HAP-1 (cell line): ENCODE results near the gene EEF1AKMT1.

Source experiments
- DNase-seq, 2 experiments: peaks; one replicate each; pipeline ENCODE4 v3.0.0-alpha.2; 2016 to 2020; ENCODE audit warnings: low spot score in 2 of 2
- H3K27me3 ChIP-seq: fragments of 250-450 bp; sonication (Bioruptor Pico); 2 replicates; pipeline ENCODE4 v1.5.1; 2020; ENCODE audit warnings: low read depth, mild to moderate bottlenecking, moderate library complexity
- H3K36me3 ChIP-seq: fragments of 250-450 bp; sonication (Bioruptor Pico); replicated peaks from 2 replicates; pipeline ENCODE4 v1.5.1; 2020; ENCODE audit warnings: mild to moderate bottlenecking
- H3K4me1 ChIP-seq: fragments of 250-450 bp; sonication (Bioruptor Pico); 2 replicates; pipeline ENCODE4 v1.5.1; 2020; ENCODE audit warnings: mild to moderate bottlenecking
- H3K4me3 ChIP-seq: fragments of 250-450 bp; sonication (Bioruptor Pico); 2 replicates; pipeline ENCODE4 v1.5.1; 2020; ENCODE audit warnings: mild to moderate bottlenecking, moderate library complexity
- H3K9me3 ChIP-seq: fragments of 250-450 bp; sonication (Bioruptor Pico); 2 replicates; pipeline ENCODE4 v1.5.1; 2020; ENCODE audit warnings: mild to moderate bottlenecking, moderate library complexity
- in situ Hi-C: fragments of 300-500 bp; cut with MboI; formaldehyde crosslinking; loops from 3 replicates; pipeline ENCODE4 v1.14.3; 2020; ENCODE audit warnings: low sequenced_read_pairs, inconsistent platforms, mixed read lengths

The EEF1AKMT1 gene

DNA sequence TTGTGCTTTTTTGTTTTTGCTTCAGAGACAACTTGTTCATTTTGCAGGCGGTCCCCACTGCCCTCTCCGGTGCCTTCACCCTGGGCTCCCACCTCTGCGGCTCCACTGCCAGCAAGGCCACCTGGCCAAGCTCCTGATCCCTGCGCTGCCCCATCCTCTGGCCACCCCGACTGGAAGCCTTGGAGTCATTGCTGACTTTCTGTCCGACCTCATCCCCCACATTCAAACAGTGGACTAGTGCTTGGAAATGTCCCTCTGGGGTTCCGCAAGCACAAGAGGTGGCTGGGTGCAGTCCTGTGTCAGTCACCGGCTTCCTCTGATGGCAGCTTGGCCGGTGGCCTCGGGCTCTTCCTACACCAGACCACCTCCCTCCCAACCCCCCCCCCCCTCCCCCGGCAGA is 53.3 kb downstream of the EEF1AKMT1 start:
- in situ Hi-C loops, result no loop called here
- Histone ChIP-seq H3K4me1 (peaks cover 6% of the 10 kb centered on the region; the same call in 1 of the 2 replicates), H3K36me3 (no peaks in the 10 kb centered on the region), H3K27me3 (no peaks in the 10 kb centered on the region), H3K4me3 (no peak overlapping the region), H3K9me3 (no peaks in the 10 kb centered on the region)
- DNase-seq, result no peak

GRCh38 chr13:20719783-20720182 is 54.0 kb downstream of the EEF1AKMT1 start:
- no peaks in the 10 kb centered on the region for H3K36me3 ChIP-seq
- no peaks in the 10 kb centered on the region for H3K27me3 ChIP-seq
- H3K4me1 ChIP-seq, result peaks cover 6% of the 10 kb centered on the region; the same call in 1 of the 2 replicates
- no peak for DNase-seq
- H3K4me3 ChIP-seq, result no peak overlapping the region
- in situ Hi-C loops, result no loop called here
- no peaks in the 10 kb centered on the region for H3K9me3 ChIP-seq

GRCh38 chr13:20718958-20719566 is 54.7 kb downstream of the EEF1AKMT1 start:
- no peaks in the 10 kb centered on the region for H3K9me3 ChIP-seq
- no peak for DNase-seq
- in situ Hi-C loops, result no loop called here
- no peaks in the 10 kb centered on the region for H3K27me3 ChIP-seq
- H3K36me3 ChIP-seq, result no peaks in the 10 kb centered on the region
- H3K4me1 ChIP-seq, result peaks cover 6% of the 10 kb centered on the region; the same call in 1 of the 2 replicates
- no peak overlapping the region for H3K4me3 ChIP-seq

DNA sequence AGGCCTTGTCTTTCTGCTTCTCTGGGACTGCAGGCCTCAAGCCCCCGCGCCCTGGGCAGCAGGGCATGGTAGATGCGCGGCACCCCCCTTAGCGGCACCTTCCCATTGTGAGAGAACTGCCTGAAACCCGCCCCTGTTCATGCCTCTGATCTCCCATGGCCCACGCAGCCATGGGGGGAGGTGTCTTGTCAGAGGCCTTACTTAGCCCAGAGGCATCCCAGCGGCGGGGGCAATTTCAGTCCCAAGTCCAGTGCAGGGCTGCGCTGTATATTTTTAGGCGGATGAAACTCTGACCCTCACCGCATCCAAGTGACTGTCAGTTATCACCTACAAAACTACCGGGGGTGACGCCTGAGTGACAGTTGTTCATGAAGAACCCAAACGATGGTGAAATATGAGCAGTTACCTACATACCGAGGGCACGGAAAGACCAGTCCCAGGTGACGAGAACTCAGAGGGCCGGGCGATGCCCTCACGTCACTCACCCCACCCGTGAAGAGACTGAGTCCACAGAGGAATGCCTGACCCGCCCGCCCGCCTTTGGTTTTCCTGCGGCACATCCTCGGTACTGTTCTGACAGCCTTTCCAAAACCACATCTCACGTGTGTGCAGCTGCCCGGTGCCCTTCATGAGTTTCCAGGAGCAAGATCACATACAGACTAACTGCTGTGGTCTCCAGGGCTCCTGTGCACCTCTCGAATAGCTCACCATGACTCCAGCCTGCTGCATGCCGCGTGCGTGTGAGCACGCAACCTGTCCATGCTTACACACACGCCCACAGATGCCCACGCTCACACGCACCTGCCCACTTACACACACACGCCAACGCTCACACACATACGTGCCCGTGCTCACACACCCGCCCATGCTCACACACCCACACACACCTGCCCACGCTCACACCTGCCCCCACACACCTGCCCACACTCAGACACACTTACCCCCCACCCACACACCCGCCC is 55.9 kb downstream of the EEF1AKMT1 start:
- no peak for DNase-seq
- in situ Hi-C loops, result no loop called here
- Histone ChIP-seq H3K4me1 (peaks cover 13% of the 10 kb centered on the region), H3K27me3 (no peaks in the 10 kb centered on the region), H3K36me3 (no peaks in the 10 kb centered on the region), H3K9me3 (no peaks in the 10 kb centered on the region), H3K4me3 (no peak overlapping the region)

DNA sequence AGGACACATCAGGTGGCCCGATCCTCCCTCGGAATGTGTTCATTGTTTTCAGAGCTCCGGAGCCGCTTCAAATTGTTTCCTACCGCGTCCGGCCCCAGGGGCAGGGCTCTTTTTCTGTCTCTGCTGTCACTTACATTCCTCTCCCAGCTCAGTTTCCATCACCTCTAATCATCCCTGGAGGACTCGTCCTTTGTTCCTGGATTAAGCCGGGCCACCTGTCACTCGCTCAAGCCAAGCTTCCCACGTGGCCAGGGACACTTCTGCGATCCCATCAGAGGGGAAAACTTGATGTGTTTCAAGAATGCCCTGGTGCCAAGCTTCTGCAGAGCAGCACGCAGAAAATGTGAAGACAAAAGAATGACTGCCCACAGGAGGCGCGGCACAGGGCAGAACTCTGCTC is 56.8 kb downstream of the EEF1AKMT1 start:
- no peaks in the 10 kb centered on the region for H3K9me3 ChIP-seq
- peaks cover 15% of the 10 kb centered on the region for H3K4me1 ChIP-seq
- H3K27me3 ChIP-seq, result no peaks in the 10 kb centered on the region
- peak; percentile 51 to 63 for DNase-seq
- in situ Hi-C loops, result no loop called here
- no peak overlapping the region for H3K4me3 ChIP-seq
- H3K36me3 ChIP-seq, result no peaks in the 10 kb centered on the region

DNA sequence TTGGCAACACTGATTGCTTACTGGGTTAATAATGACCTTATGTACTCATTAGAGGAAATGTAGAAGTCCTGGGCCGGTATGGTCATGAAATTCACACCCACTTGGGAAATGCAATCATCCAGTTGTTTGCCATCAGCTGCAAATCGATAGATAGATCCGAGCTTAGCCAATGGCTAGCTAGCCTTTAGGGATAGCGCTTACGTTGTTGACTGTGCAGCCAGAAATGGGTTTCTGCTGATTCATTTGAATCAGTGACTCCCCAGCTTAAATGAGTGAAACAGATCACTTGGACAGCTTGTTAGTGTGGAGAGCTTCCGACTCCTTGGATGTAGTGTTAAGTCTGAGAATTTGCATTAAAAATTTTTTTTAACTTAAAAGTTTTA is 58.4 kb downstream of the EEF1AKMT1 start:
- no peaks in the 10 kb centered on the region for H3K27me3 ChIP-seq
- in situ Hi-C loops, result no loop called here
- no peak for DNase-seq
- no peaks in the 10 kb centered on the region for H3K9me3 ChIP-seq
- no peaks in the 10 kb centered on the region for H3K36me3 ChIP-seq
- peaks cover 15% of the 10 kb centered on the region for H3K4me1 ChIP-seq
- no peak overlapping the region for H3K4me3 ChIP-seq

DNA sequence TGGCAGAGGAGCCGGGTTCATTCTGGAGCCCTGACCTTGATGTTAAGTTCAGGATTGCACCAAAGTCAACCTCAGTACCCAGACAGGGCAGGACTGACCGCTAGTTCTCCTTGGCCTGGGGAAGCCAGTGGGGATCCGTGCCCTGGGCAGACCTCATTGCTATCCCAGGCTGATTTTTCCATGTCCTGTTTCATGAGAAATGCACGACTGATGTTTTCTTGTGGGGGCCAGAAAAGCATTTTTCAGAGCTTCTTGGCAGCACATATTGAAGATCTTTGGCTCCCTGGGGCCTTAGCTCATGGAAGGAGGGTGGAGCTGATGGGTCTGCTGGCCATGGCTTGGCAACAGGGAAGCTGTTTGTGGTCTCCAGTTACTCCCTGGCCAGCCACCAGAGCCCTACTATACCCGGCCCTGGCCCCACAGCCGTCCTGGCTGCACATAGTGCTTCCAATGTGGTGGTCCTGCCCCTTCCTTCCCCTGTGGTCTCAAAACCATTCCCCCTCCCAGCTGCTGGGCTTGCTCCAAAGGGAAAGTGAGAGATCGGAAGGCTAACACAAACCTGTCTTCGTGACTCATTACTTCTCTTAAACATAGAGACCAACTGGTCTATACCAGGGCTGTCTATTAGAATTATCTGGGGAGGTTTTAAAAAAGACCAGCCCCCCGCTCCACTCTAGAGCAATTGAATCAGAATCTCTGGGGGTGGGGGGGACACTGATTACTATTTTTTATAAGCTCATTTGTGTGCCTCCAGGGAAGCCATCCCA is 59.0 kb downstream of the EEF1AKMT1 start:
- Histone ChIP-seq H3K27me3 (no peaks in the 10 kb centered on the region), H3K4me3 (no peak overlapping the region), H3K36me3 (no peaks in the 10 kb centered on the region), H3K9me3 (no peaks in the 10 kb centered on the region), H3K4me1 (peaks cover 15% of the 10 kb centered on the region)
- DNase-seq, result no peak
- in situ Hi-C loops, result no loop called here

DNA sequence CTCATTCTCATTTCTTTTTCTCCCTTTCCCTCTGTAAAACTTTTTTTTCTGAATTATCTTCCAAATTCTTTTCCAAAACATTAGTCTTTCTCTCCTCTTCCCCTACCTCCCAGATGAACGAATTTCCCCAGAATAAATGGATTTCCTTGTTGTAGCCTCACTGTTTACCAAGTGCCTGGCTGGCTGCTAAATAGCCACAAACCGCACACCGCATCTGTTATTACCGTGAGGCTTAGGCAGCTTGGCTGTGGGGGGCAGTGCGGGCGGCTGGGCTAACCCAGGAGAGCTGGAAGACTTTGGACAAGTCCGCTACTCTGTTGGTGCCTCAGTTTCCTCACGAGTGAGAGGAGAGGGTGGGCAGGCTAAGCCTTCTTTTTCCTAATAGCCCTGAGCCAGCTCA is 59.6 kb downstream of the EEF1AKMT1 start:
- H3K4me3 ChIP-seq, result no peak overlapping the region
- no peaks in the 10 kb centered on the region for H3K36me3 ChIP-seq
- no peak for DNase-seq
- in situ Hi-C loops, result no loop called here
- peaks cover 15% of the 10 kb centered on the region for H3K4me1 ChIP-seq
- no peaks in the 10 kb centered on the region for H3K27me3 ChIP-seq
- H3K9me3 ChIP-seq, result no peaks in the 10 kb centered on the region

DNA sequence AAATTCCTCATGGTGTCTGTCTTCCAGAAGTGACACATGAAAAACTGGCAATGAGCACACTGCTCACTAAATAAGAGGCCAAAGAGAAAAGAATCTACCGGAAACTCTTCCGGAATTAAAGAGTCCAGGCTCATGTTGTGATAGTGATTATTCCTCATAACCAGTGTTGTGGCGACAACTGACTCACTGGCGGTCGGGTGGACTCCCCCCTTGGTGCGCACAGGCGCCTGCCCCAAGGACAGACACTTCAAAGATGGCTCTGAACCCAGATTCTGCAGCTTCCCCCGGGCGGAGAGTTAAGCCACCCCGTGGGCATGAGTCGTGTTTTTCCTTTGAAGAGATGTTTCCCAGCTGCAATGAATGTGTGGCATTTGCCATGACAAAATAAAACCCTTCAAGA is 60.0 kb downstream of the EEF1AKMT1 start:
- DNase-seq, result no peak
- in situ Hi-C loops, result no loop called here
- Histone ChIP-seq H3K4me1 (peaks cover 15% of the 10 kb centered on the region), H3K9me3 (no peaks in the 10 kb centered on the region), H3K27me3 (no peaks in the 10 kb centered on the region), H3K36me3 (no peaks in the 10 kb centered on the region), H3K4me3 (no peak overlapping the region)

- Histone ChIP-seq H3K9me3 (no peaks in the 10 kb centered on the region), H3K4me3 (no peak overlapping the region; the same call in 1 of the 2 replicates), H3K27me3 (no peaks in the 10 kb centered on the region), H3K4me1 (peaks cover 15% of the 10 kb centered on the region), H3K36me3 (no peaks in the 10 kb centered on the region)
- in situ Hi-C loops, result no loop called here
- peak in 1 of 2 experiments; percentile 32 for DNase-seq
Measured at GRCh38 chr13:20713014-20713376, 60.8 kb downstream of the EEF1AKMT1 start.

GRCh38 chr13:20711301-20712044 is 62.3 kb downstream of the EEF1AKMT1 start:
- no peak overlapping the region for H3K4me3 ChIP-seq
- in situ Hi-C loops, result no loop called here
- DNase-seq, result peak in 1 of 2 experiments; percentile 62

DNA sequence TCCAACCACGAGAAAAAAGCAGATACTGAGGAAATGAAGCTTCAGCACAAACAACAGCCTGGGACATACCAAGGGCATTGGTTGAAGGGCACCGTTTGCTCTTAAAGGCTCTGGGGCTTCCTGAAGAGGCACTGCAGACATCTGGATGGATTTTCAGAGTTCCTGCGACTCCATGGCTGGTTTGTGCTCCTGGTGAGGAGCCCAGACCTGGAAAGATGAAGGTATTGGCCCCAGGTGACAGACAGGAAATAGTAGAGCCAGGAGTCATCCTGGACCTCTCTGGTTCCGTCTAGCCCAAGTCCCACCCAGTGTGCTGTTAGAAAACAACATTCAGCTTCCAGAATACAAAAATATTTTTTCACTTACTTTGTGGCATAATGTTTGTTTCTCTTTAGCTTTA is 64.0 kb downstream of the EEF1AKMT1 start:
- DNase-seq, result no peak
- no peaks in the 10 kb centered on the region for H3K9me3 ChIP-seq
- H3K4me3 ChIP-seq, result no peak overlapping the region
- in situ Hi-C loops, result no loop called here
- H3K4me1 ChIP-seq, result peaks cover 8% of the 10 kb centered on the region
- no peaks in the 10 kb centered on the region for H3K36me3 ChIP-seq
- H3K27me3 ChIP-seq, result no peaks in the 10 kb centered on the region

More at GRCh38 chr13:20711301-20712044, 62.3 kb downstream of the EEF1AKMT1 start:
- Histone ChIP-seq H3K4me1 (peaks cover 9% of the 10 kb centered on the region), H3K27me3 (no peaks in the 10 kb centered on the region), H3K36me3 (no peaks in the 10 kb centered on the region), H3K9me3 (no peaks in the 10 kb centered on the region)

DNA sequence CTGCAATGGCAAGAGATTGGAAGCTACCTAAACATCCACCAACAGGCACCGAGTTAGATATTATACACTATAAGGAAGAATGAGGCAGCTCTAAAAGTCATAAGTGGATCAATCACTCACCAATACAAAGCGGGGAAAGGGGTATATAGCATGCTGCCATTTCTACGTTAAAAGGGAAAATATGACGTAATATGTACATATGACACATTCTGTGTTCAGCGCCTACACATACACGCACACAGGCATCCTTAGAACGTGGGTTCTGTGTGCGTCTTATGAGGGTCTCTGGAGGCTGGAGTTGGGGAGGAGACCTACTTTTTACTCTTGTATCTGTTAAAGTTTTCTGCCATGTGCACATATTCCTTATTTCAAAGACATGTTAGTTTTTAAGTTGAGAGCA is 64.4 kb downstream of the EEF1AKMT1 start:
- Histone ChIP-seq H3K36me3 (no peaks in the 10 kb centered on the region), H3K4me1 (peaks cover 8% of the 10 kb centered on the region), H3K9me3 (no peaks in the 10 kb centered on the region), H3K27me3 (no peaks in the 10 kb centered on the region), H3K4me3 (no peak overlapping the region)
- in situ Hi-C loops, result no loop called here
- no peak for DNase-seq
